IMR-90 (cell line): ENCODE results near the gene HDC. TPM values are rescaled to one million over a fixed set of nuclear protein-coding genes. Genes with fewer than 3 reads are reported as not detected.

Experiments used
- ATAC-seq: fragments of 200-7000 bp; cut with Tn5 transposase; 2 replicates; pipeline ENCODE4 v1.9.1; 2020; ENCODE audit warnings: low read depth, mild to moderate bottlenecking, moderate library complexity
- BruUV-seq: library from RNA; stranded (reverse); fragments of 400-500 nt; replicated peaks from 2 replicates; lab custom pipeline; 2021; lab: Mats Ljungman, UMichigan
- CTCF ChIA-PET: fragments of 300-600 bp; formaldehyde crosslinking; extraction: SDS; loops from one replicate; lab custom pipeline; 2021; ENCODE audit warnings: antibody characterized with exemption; lab: Yijun Ruan, JAX
- POLR2A ChIA-PET: fragments of 300-600 bp; sonication (Branson Sonifier 250); formaldehyde crosslinking; loops from one replicate; lab custom pipeline; 2022; ENCODE audit warnings: antibody characterized with exemption; ENCODE audit not compliant: unreplicated experiment; lab: Charles Lee
- DNase-seq: peaks from one replicate; pipeline ENCODE4 v3.0.0; 2013
- H2AFZ ChIP-seq: replicated peaks from 2 replicates; pipeline ENCODE3; 2013; ENCODE audit warnings: low read length, mild to moderate bottlenecking; ENCODE audit not compliant: poor library complexity
- H2AK5ac ChIP-seq: 2 replicates; pipeline ENCODE4 v1.6.1; 2013; ENCODE audit warnings: low read depth, low read length, inconsistent platforms
- H2AK9ac ChIP-seq: replicated peaks from 2 replicates; pipeline ENCODE3; 2013; ENCODE audit warnings: mild to moderate bottlenecking, low read depth, low read length, moderate library complexity; ENCODE audit not compliant: poor library complexity
- H2BK120ac ChIP-seq: 2 replicates; pipeline ENCODE4 v1.6.1; 2013; ENCODE audit warnings: low read depth, low read length, inconsistent platforms
- H2BK15ac ChIP-seq: 3 replicates; pipeline ENCODE4 v1.6.1; 2013; ENCODE audit warnings: low read depth, low read length, inconsistent platforms
- H2BK20ac ChIP-seq: 2 replicates; pipeline ENCODE4 v1.6.1; 2013; ENCODE audit warnings: low read depth, mild to moderate bottlenecking, inconsistent platforms, low read length, moderate library complexity
- H2BK5ac ChIP-seq: 2 replicates; pipeline ENCODE4 v1.6.1; 2013; ENCODE audit warnings: mild to moderate bottlenecking, low read depth, low read length, inconsistent platforms; ENCODE audit not compliant: poor library complexity, severe bottlenecking
- H3K14ac ChIP-seq: replicated peaks from 2 replicates; pipeline ENCODE4 v1.6.1; 2013; ENCODE audit warnings: low read depth, low read length, inconsistent platforms
- H3K18ac ChIP-seq: 2 replicates; pipeline ENCODE4 v1.6.1; 2013; ENCODE audit warnings: low read depth, low read length, control low read depth
- H3K23ac ChIP-seq: 2 replicates; pipeline ENCODE4 v1.6.1; 2013; ENCODE audit warnings: low read depth, low read length, inconsistent platforms
- H3K27ac ChIP-seq: 2 replicates; pipeline ENCODE4 v1.5.1; 2013; ENCODE audit warnings: mild to moderate bottlenecking, control low read depth, low read length; ENCODE audit not compliant: insufficient read depth
- H3K27me3 ChIP-seq: 2 replicates; pipeline ENCODE4 v1.6.1; 2013; ENCODE audit warnings: low read length; ENCODE audit not compliant: control insufficient read depth, insufficient read depth
- H3K36me3 ChIP-seq: 2 replicates; pipeline ENCODE4 v1.6.1; 2013; ENCODE audit warnings: low read length, mixed read lengths; ENCODE audit not compliant: control insufficient read depth, insufficient read depth
- H3K4ac ChIP-seq: 2 replicates; pipeline ENCODE4 v1.6.1; 2013; ENCODE audit warnings: low read depth, low read length, inconsistent platforms
- H3K4me1 ChIP-seq: 2 replicates; pipeline ENCODE4 v1.6.1; 2013; ENCODE audit warnings: low read length, mixed read lengths; ENCODE audit not compliant: control insufficient read depth, insufficient read depth
- H3K4me2 ChIP-seq: 2 replicates; pipeline ENCODE4 v1.6.1; 2013; ENCODE audit warnings: low read depth, mild to moderate bottlenecking, control low read depth, low read length, moderate library complexity
- H3K4me3 ChIP-seq: 2 replicates; pipeline ENCODE4 v1.5.1; 2013; ENCODE audit warnings: low read depth, mild to moderate bottlenecking, control low read depth, low read length, moderate library complexity; ENCODE audit not compliant: insufficient read depth
- H3K56ac ChIP-seq: 2 replicates; pipeline ENCODE4 v1.6.1; 2013; ENCODE audit warnings: low read length, inconsistent platforms; ENCODE audit not compliant: insufficient read depth; ENCODE audit errors: extremely low read depth
- H3K79me1 ChIP-seq, 2 experiments: 2 replicates each; pipeline ENCODE4 v1.6.1; 2013; ENCODE audit warnings: low read length in 2 of 2, inconsistent platforms in 1 of 2, low read depth in 1 of 2
- H3K9ac ChIP-seq: 2 replicates; pipeline ENCODE4 v1.6.1; 2013; ENCODE audit warnings: low read depth, low read length, control low read depth
- H3K9me1 ChIP-seq: 2 replicates; pipeline ENCODE4 v1.6.1; 2013; ENCODE audit warnings: low read length, inconsistent platforms; ENCODE audit not compliant: insufficient read depth
- H3K9me3 ChIP-seq: 2 replicates; pipeline ENCODE4 v1.6.1; 2013; ENCODE audit warnings: low read length; ENCODE audit not compliant: control insufficient read depth, insufficient read depth
- H4K20me1 ChIP-seq: 2 replicates; pipeline ENCODE4 v1.6.1; 2013; ENCODE audit warnings: low read length, inconsistent platforms; ENCODE audit not compliant: insufficient read depth
- H4K5ac ChIP-seq: 2 replicates; pipeline ENCODE4 v1.6.1; 2013; ENCODE audit warnings: mild to moderate bottlenecking, low read depth, low read length, control low read depth
- H4K8ac ChIP-seq, 2 experiments: 2 replicates each; pipeline ENCODE4 v1.6.1; 2013; ENCODE audit warnings: low read depth in 2 of 2, low read length in 2 of 2, control low read depth in 1 of 2, inconsistent platforms in 1 of 2
- H4K91ac ChIP-seq: 2 replicates; pipeline ENCODE4 v1.6.1; 2013; ENCODE audit warnings: low read depth, low read length, inconsistent platforms; ENCODE audit not compliant: insufficient read depth
- BHLHE40 ChIP-seq: fragments of 150-350 bp; IDR thresholded peaks from 2 replicates; pipeline ENCODE4 v1.6.1; 2016; ENCODE audit warnings: mild to moderate bottlenecking, low read depth, low read length
- CEBPB ChIP-seq: IDR thresholded peaks from 2 replicates; pipeline ENCODE4 v1.6.1; 2012; ENCODE audit warnings: low read depth, low read length, improper control_type of control experiment
- CHD1 ChIP-seq: IDR thresholded peaks from 2 replicates; pipeline ENCODE4 v1.6.1; 2012; ENCODE audit warnings: low read depth, low read length, improper control_type of control experiment
- CTCF ChIP-seq: conservative IDR thresholded peaks from 2 replicates; pipeline ENCODE4 v1.5.1; 2012; ENCODE audit warnings: mild to moderate bottlenecking, low read depth, low read length, improper control_type of control experiment
- ELK1 ChIP-seq: fragments of 150-350 bp; IDR thresholded peaks from 2 replicates; pipeline ENCODE4 v1.6.1; 2016; ENCODE audit warnings: low read depth, mild to moderate bottlenecking, low read length, moderate library complexity, borderline replicate concordance
- FOS ChIP-seq: fragments of 150-350 bp; IDR thresholded peaks from 2 replicates; pipeline ENCODE4 v1.6.1; 2016; ENCODE audit warnings: low read depth, low read length
- MAFK ChIP-seq: IDR thresholded peaks from 2 replicates; pipeline ENCODE4 v1.6.1; 2012; ENCODE audit warnings: low read depth, low read length, improper control_type of control experiment
- MAZ ChIP-seq: IDR thresholded peaks from 2 replicates; pipeline ENCODE4 v1.6.1; 2012; ENCODE audit warnings: low read depth, mild to moderate bottlenecking, low read length, improper control_type of control experiment, moderate library complexity, borderline replicate concordance
- MXI1 ChIP-seq: IDR thresholded peaks from 2 replicates; pipeline ENCODE4 v1.6.1; 2012; ENCODE audit warnings: low read depth, mild to moderate bottlenecking, low read length, moderate library complexity, borderline replicate concordance
- NFE2L2 ChIP-seq: fragments of 150-350 bp; IDR thresholded peaks from 2 replicates; pipeline ENCODE4 v1.6.1; 2016; ENCODE audit warnings: low read depth, mild to moderate bottlenecking, low read length
- POLR2A ChIP-seq: IDR thresholded peaks from 2 replicates; pipeline ENCODE4 v1.6.1; 2012; ENCODE audit warnings: mild to moderate bottlenecking, low read depth, low read length
- RAD21 ChIP-seq: IDR thresholded peaks from 2 replicates; pipeline ENCODE4 v1.6.1; 2012; ENCODE audit warnings: low read length, improper control_type of control experiment
- RCOR1 ChIP-seq: IDR thresholded peaks from 2 replicates; pipeline ENCODE4 v1.6.1; 2012; ENCODE audit warnings: mild to moderate bottlenecking, low read length, improper control_type of control experiment; ENCODE audit not compliant: insufficient replicate concordance
- RFX5 ChIP-seq: IDR thresholded peaks from 2 replicates; pipeline ENCODE4 v1.8.0; 2012; ENCODE audit warnings: low read depth, mild to moderate bottlenecking, low read length, moderate library complexity
- SMC3 ChIP-seq: fragments of 150-350 bp; IDR thresholded peaks from 2 replicates; pipeline ENCODE4 v1.6.1; 2016; ENCODE audit warnings: low read depth, mild to moderate bottlenecking, antibody characterized with exemption, low read length, moderate library complexity
- USF2 ChIP-seq: fragments of 150-350 bp; IDR thresholded peaks from 2 replicates; pipeline ENCODE4 v1.6.1; 2017; ENCODE audit warnings: mild to moderate bottlenecking, antibody characterized with exemption, low read length, low read depth
- WGBS, 2 experiments: methylation state at CpG; one replicate each; pipeline versions ENCODE4 v1.1.5 to v1.1.7; 2013; ENCODE audit warnings: missing lambda C conversion rate in 2 of 2; ENCODE audit not compliant: insufficient read length in 1 of 2; ENCODE audit errors: extremely low coverage in 2 of 2; 5-methylcytosine and 5-hydroxymethylcytosine counted together
- dilution Hi-C: fragments of 300-500 bp; cut with HindIII; formaldehyde crosslinking; loops from one replicate; pipeline ENCODE4 v1.14.3; 2018; ENCODE audit warnings: low sequenced_read_pairs; ENCODE audit not compliant: unreplicated experiment
- in situ Hi-C: fragments of 300-500 bp; cut with MboI; formaldehyde crosslinking; loops from 3 replicates; pipeline ENCODE4 v1.14.3; 2019; ENCODE audit warnings: low sequenced_read_pairs, inconsistent platforms, mixed read lengths
- intact Hi-C: fragments of 100-400 bp; cut with micrococcal nuclease; formaldehyde crosslinking; loops from 2 replicates; pipeline ENCODE4 v1.10.0; 2022
- polyA plus RNA-seq, 3 experiments: library from polyadenylated mRNA; depleted of rRNA; stranded (reverse); fragments of >200 nt; gene quantifications; 2 replicates each; pipeline ENCODE4 v1.2.3, GENCODE V29; 2012; ENCODE audit warnings: low replicate concordance in 1 of 3
- total RNA-seq: library from RNA; depleted of rRNA; stranded (reverse); fragments of >200 nt; gene quantifications from 2 replicates; pipeline ENCODE4 v1.2.3, GENCODE V29; 2012

Gene HDC
- total and polyA plus RNA-seq, 2 of the 4 experiments (the other 2 are of a cell fraction), result not detected

DNA sequence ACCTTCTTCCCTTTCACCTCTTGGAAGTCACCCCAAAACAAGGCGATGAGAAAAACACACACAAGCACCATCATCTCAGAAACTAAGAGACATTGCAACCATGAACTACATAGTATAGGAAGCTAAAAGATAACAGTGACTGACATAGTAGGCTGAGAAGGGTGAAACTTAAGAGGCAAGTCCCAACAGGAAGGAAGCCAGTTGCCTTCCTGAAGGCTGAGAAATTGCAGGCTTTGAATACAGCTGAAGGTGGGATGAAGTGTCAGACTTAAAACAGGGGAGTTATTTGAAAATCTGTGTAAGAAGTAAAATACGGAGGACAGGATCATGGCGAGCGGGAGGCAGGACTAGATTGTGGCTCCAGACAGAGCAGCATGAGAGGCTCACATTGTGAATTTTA, 55.7 kb downstream of the HDC start:
- Histone ChIP-seq H2BK120ac (no peak overlapping the region), H2AK9ac (no peak overlapping the region), H2AK5ac (no peak overlapping the region), H2AFZ (no peak overlapping the region), H3K36me3 (no peaks in the 10 kb centered on the region), H3K56ac (no peak overlapping the region), H3K4me3 (no peak overlapping the region), H2BK5ac (no peak overlapping the region), H3K79me1 (no peaks in the 10 kb centered on the region), H3K27me3 (no peaks in the 10 kb centered on the region; the same call in 1 of the 2 replicates), H3K9ac (no peak overlapping the region), H3K23ac (no peak overlapping the region), H4K8ac (no peak overlapping the region), H3K4me1 (no peaks in the 10 kb centered on the region), H3K4ac (no peak overlapping the region), H4K20me1 (no peaks in the 10 kb centered on the region), H3K9me1 (no peaks in the 10 kb centered on the region; the same call in 1 of the 2 replicates), H3K4me2 (no peak overlapping the region), H3K14ac (no peak overlapping the region; the same call in 1 of the 2 replicates), H4K5ac (no peak overlapping the region), H2BK20ac (no peak overlapping the region), H2BK15ac (no peak overlapping the region), H3K18ac (no peak overlapping the region), H3K27ac (no peak overlapping the region), H3K9me3 (peaks cover 4% of the 10 kb centered on the region; the same call in 1 of the 2 replicates), H4K91ac (no peak overlapping the region)
- BruUV-seq, result no TSS peak
- TF ChIP-seq FOS (no peak), CTCF (no peak), USF2 (no peak), MXI1 (no peak), CEBPB (no peak), POLR2A (no peak), MAZ (no peak), RCOR1 (no peak), SMC3 (no peak), ELK1 (no peak), RAD21 (no peak), RFX5 (no peak), CHD1 (no peak), BHLHE40 (no peak), NFE2L2 (no peak), MAFK (no peak)
- ATAC-seq (no peak), DNase-seq (no peak)
- ChIA-PET CTCF (no interaction called here), POLR2A (interaction anchor here (0.6 kb wide), 1 partner anchor 116 kb away, joined by 5 read pairs; no protein-coding TSS in a partner anchor)
- WGBS, 2 experiments, result no CpG with 5 or more reads among the region's 4 CpGs
- intact Hi-C loops, result no loop called here
- dilution Hi-C loops, result no loop called here
- in situ Hi-C loops, result no loop called here
